Hepatocyte (in vitro differentiated cells): Measurements from ENCODE around the gene RNF34.

Experiments used
- CTCF ChIP-seq: fragments of 200-600 bp; sonication (generic); IDR thresholded peaks from 2 replicates; pipeline ENCODE4 v1.5.1; 2016; ENCODE audit warnings: antibody characterized with exemption, mild to moderate bottlenecking; ENCODE audit not compliant: poor library complexity
- EZH2phosphoT487 ChIP-seq: fragments of 200-600 bp; sonication (generic); IDR thresholded peaks from one replicate; pipeline ENCODE4 v1.6.1; 2018; ENCODE audit warnings: antibody characterized with exemption, mild to moderate bottlenecking, low read depth, moderate library complexity; ENCODE audit not compliant: unreplicated experiment, severe bottlenecking

DNA sequence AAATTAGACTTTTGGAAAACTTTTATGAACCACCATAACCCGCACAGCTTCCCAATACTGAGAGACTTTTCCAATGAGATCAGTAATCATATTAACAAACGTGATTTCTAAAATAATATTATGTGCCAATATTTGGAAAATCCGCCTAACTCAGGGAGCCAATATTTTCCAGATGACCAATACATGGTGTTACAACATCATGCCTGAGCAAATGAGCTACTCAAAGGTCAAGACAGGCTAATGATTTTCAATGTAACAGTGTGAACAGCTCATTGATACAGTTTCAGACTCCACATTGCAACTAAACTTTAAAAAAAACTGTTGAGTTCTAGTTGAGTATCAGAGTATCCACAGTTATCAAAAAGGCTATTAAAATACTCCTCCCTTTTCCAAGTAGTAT is 46.8 kb downstream of the RNF34 start:
- TF ChIP-seq EZH2phosphoT487 (no peak), CTCF (no peak)
